Stimulated activated CD4-positive, alpha-beta T cell treated with anti-CD3 and anti-CD28 coated beads, Interleukin-4, amount 100 ng/mL, for 1 hour (primary cell): ENCODE data around the gene TMTC4.
A peak's percentile ranks its signal among the peaks of the same experiment; 100 is the strongest.
"Not testable (repeated sequence)": the region's sequence is repeated elsewhere in the genome, so short reads cannot be mapped to it uniquely, and the experiment has no call there.

Experiments
- DNase-seq: peaks from one replicate; pipeline ENCODE4 v3.0.0-alpha.2; 2020

Gene TMTC4

GRCh38 chr13:100580045-100580444 is 94.5 kb downstream of the TMTC4 start:
- DNase-seq: no peak

GRCh38 chr13:100577239-100577638 is 97.4 kb downstream of the TMTC4 start:
- DNase-seq: not testable (repeated sequence)

DNA sequence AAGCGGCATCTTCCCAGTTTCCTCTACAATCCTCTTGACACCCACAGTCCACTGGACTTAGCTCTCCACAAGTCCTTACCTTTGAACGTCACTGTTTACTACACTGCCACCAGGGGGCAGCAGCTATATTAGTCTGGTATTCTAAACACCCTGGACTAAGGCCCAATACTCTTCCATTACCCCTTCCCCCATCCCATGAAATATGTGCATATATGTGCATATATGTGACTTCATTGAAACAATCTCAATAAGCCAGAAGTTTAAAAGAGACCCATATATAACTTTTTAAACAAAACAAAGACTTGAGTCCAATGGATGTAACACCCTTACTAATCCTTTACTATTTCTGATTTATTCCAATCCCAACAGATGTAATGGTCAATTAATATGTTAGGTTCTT is 101.5 kb downstream of the TMTC4 start:
- DNase-seq: peak; percentile 75

DNA sequence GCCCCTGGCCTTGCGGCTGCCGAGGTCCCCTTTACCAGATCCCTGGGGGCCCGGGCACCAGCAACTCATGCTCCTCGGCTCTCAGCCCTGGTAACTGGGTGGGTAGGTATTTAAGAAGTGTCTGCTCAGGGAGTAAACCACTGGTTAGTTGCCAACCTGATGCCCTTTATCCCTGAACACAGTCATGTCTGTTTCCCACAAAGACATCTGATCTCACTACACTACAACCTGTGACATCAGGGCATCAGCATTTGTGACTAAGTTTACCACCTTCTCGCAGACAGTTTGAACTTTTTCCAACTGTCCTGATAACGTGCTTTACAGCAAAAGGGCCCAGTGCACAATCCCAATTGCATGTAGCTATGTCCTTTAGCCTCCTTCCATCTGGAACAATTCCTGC is 108.1 kb downstream of the TMTC4 start:
- no peak for DNase-seq

- DNase-seq: no peak
These were observed 109.3 kb downstream of the TMTC4 start for GRCh38 chr13:100565286-100565685.

GRCh38 chr13:100564444-100565223 is 110.0 kb downstream of the TMTC4 start:
- DNase-seq: no peak

- DNase-seq: no peak
These were observed 110.8 kb downstream of the TMTC4 start for GRCh38 chr13:100563779-100564178.

GRCh38 chr13:100561599-100562204 is 112.9 kb downstream of the TMTC4 start:
- no peak for DNase-seq

GRCh38 chr13:100561158-100561499 is 113.5 kb downstream of the TMTC4 start:
- no peak for DNase-seq

DNA sequence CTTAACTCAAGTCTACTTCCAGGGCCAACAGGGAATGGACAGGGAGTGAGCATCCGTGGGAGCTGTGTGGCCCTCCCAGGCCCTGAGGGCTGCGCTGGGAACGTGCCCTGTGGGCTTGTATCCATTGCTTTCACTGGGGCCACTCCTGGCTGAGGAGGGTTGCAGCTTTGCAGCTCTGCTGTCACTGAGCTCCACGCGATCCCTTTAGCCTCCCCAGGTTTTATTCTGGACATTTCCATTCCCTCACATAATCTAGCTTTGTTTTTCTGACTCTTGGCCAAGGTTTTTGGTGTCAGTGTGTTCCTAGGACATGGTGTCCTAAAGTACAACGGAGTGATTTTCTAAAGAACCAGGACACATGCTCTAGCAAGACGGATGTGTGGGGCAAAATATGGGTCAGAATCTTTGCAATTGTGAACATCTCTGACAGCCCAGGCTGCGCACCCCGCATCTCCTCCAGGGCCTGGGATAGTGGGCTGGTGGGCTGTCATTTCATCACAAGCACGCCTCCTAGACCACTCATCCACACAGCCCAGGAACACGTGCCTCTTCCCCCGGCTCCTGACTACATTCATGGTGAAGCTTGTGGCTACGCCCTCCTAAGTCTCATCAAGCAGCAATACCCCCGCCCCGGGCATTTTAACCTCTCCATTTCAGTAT is 114.0 kb downstream of the TMTC4 start:
- DNase-seq: no peak

- DNase-seq: no peak
These were observed 114.7 kb downstream of the TMTC4 start for GRCh38 chr13:100559886-100560285.
